Hippocampal formation (tissue), 2 donors: Measurements from ENCODE around the gene MAVS.
A peak's percentile ranks its signal among the peaks of the same experiment; 100 is the strongest.
"Not testable (repeated sequence)": the region's sequence is repeated elsewhere in the genome, so short reads cannot be mapped to it uniquely, and the experiment has no call there.

Experiments
- DNase-seq, 2 donors: peaks; one replicate each; lab custom pipeline; 2025; lab: John Stamatoyannopoulos, UW

The MAVS gene

GRCh38 chr20:3847429-3847940, 851 bp downstream of the MAVS start:
- DNase-seq: peak in 1 of 2 donors; percentile 14

GRCh38 chr20:3848565-3848964, 1.9 kb downstream of the MAVS start:
- DNase-seq: no peak

GRCh38 chr20:3854462-3854871, 7.8 kb downstream of the MAVS start:
- no peak for DNase-seq

GRCh38 chr20:3857405-3857804, 10.8 kb downstream of the MAVS start:
- DNase-seq: no peak

GRCh38 chr20:3858689-3859088, 12.1 kb downstream of the MAVS start:
- no peak for DNase-seq

GRCh38 chr20:3861191-3861590, 14.6 kb downstream of the MAVS start:
- DNase-seq: no peak

GRCh38 chr20:3862333-3862732, 15.7 kb downstream of the MAVS start:
- DNase-seq: no peak

- DNase-seq: no peak
Observed at GRCh38 chr20:3863317-3863716, 16.7 kb downstream of the MAVS start.

GRCh38 chr20:3864518-3864917, 17.9 kb downstream of the MAVS start:
- no peak for DNase-seq

- DNase-seq: no peak
Observed at GRCh38 chr20:3865152-3865886, 18.7 kb downstream of the MAVS start.

GRCh38 chr20:3865887-3866407, 19.3 kb downstream of the MAVS start:
- DNase-seq: no peak

GRCh38 chr20:3866464-3866863, 19.8 kb downstream of the MAVS start:
- DNase-seq: no peak

GRCh38 chr20:3867802-3868201, 21.2 kb downstream of the MAVS start:
- DNase-seq: no peak

- no peak for DNase-seq
Observed at GRCh38 chr20:3869839-3870634, 23.4 kb downstream of the MAVS start.

- no peak for DNase-seq
Observed at GRCh38 chr20:3871550-3872265, 25.1 kb downstream of the MAVS start.

GRCh38 chr20:3873507-3873906, 26.9 kb downstream of the MAVS start:
- DNase-seq: no peak

GRCh38 chr20:3874194-3874844, 27.7 kb downstream of the MAVS start:
- no peak for DNase-seq

- no peak for DNase-seq
Observed at GRCh38 chr20:3875378-3875974, 28.8 kb downstream of the MAVS start.

- DNase-seq: no peak
Observed at GRCh38 chr20:3876000-3876399, 29.4 kb downstream of the MAVS start.

GRCh38 chr20:3876676-3877075, 30.0 kb downstream of the MAVS start:
- no peak for DNase-seq

GRCh38 chr20:3878921-3879274, 32.3 kb downstream of the MAVS start:
- DNase-seq: not testable (repeated sequence)
